Measurements from ENCODE around the gene PLCB1.

Gene PLCB1

GRCh38 chr20:8901237-8902025, 769.4 kb downstream of the PLCB1 start:
- H3K27ac Mint-ChIP-seq = no peak overlapping the region
- no peaks in the 10 kb centered on the region for H3K27me3 Mint-ChIP-seq
- peaks cover 4% of the 10 kb centered on the region for H3K9me3 Mint-ChIP-seq
- no peaks in the 10 kb centered on the region for H3K36me3 Mint-ChIP-seq (ENCODE audit: low read depth)
- no peaks in the 10 kb centered on the region for H3K4me1 Mint-ChIP-seq (ENCODE audit: low read depth)
- no peak overlapping the region for H3K4me3 Mint-ChIP-seq

DNA sequence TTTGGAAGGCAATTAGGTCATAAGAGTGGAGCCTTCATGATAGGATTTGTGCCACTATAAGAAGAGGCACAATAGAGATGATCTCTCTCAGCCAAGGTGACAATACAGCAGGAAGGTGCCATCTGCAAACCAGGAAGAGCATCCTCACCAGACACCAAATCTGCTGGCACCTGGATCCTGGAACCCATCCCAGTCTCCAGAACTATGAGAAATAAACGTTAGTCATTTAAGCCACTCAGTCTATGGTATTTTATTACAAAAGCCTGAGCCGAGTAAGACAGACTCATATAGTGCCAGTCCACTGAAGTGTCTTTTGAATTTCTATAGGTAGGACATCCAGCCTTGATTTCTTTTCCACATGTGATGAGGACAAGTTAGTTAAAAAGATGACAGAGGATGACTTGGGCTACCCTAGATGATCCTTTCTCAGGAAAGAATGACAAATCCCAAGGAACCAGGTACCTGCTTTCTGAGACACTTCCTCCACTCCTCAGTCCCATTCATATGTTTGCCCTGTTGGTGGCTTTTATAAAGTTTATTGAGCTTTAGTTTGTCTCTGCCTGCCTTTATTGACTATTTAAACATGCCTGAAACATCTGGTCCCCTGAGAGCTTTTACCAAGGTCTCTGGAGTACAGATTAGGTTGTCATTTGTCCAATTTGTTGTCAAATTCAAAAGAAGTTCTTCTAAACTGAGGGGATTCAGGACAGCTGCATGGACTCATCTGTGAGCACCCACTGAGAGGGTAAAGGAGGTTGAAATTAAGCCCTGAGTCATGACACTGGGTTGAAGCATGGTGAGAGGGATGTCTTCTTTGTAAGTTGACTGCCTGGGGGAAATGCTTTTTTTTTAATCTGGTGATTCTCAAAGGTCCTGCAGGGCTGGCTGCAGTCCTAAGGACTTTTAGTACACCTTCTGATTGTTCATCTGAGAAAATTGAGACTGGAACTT, 771.9 kb downstream of the PLCB1 start:
- H3K27ac Mint-ChIP-seq = no peak overlapping the region
- H3K4me3 Mint-ChIP-seq = no peak overlapping the region
- H3K36me3 Mint-ChIP-seq (ENCODE audit: low read depth) = no peaks in the 10 kb centered on the region
- peaks cover 4% of the 10 kb centered on the region for H3K9me3 Mint-ChIP-seq
- no peaks in the 10 kb centered on the region for H3K27me3 Mint-ChIP-seq
- no peaks in the 10 kb centered on the region for H3K4me1 Mint-ChIP-seq (ENCODE audit: low read depth)

GRCh38 chr20:8909596-8909995, 777.5 kb downstream of the PLCB1 start:
- Mint-ChIP-seq H3K4me3 (no peak overlapping the region), H3K36me3 (ENCODE audit: low read depth) (no peaks in the 10 kb centered on the region), H3K9me3 (peaks cover 4% of the 10 kb centered on the region), H3K27me3 (no peaks in the 10 kb centered on the region), H3K4me1 (ENCODE audit: low read depth) (no peaks in the 10 kb centered on the region), H3K27ac (no peak overlapping the region)

GRCh38 chr20:8912096-8912495, 780.0 kb downstream of the PLCB1 start:
- Mint-ChIP-seq H3K27ac (no peak overlapping the region), H3K9me3 (peaks cover 21% of the 10 kb centered on the region), H3K4me3 (no peak overlapping the region), H3K4me1 (ENCODE audit: low read depth) (no peaks in the 10 kb centered on the region), H3K36me3 (ENCODE audit: low read depth) (no peaks in the 10 kb centered on the region), H3K27me3 (no peaks in the 10 kb centered on the region)

DNA sequence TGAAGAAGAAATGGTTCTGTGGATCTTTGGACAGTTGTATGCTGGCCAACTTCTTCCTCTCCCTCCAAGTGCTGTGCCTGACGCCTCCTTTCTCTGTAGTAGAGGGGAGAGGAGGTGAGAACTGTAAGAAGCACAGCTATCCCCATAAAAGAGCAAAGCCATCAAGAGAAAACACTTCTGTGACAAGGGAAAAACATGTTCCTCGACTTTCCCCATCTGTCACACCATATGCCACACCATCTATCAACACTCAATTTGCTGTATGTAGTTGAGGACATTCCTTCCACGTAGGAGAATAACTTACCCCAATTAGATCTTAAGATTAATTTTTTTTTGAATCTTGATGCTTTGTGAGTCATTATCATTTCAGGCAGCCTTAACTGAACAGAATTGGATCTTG, 780.7 kb downstream of the PLCB1 start:
- Mint-ChIP-seq H3K4me3 (no peak overlapping the region), H3K9me3 (peaks cover 21% of the 10 kb centered on the region), H3K27ac (no peak overlapping the region), H3K4me1 (ENCODE audit: low read depth) (no peaks in the 10 kb centered on the region), H3K36me3 (ENCODE audit: low read depth) (no peaks in the 10 kb centered on the region), H3K27me3 (no peaks in the 10 kb centered on the region)

DNA sequence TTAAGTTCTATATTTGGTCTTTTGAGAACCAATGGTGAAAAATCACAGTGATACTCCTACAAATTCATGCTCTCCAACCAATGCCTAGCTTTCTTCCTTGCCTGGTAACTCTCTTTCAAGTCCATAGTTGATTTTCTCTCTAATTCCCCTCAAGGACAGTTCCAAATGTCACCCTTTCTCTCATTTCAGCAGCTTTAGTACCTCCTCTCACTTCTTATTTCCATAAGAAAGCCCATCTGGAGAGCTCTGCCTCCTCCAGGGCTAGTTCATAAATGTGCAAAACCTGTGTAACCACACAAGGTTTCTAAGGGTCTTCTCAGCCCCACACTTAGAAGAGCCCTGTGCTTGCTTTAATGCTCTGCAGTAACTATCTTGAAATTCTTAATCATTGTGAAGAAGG, 781.4 kb downstream of the PLCB1 start:
- H3K9me3 Mint-ChIP-seq = peaks cover 17% of the 10 kb centered on the region
- no peaks in the 10 kb centered on the region for H3K4me1 Mint-ChIP-seq (ENCODE audit: low read depth)
- H3K27ac Mint-ChIP-seq = no peak overlapping the region
- no peaks in the 10 kb centered on the region for H3K27me3 Mint-ChIP-seq
- H3K36me3 Mint-ChIP-seq (ENCODE audit: low read depth) = no peaks in the 10 kb centered on the region
- H3K4me3 Mint-ChIP-seq = no peak overlapping the region

DNA sequence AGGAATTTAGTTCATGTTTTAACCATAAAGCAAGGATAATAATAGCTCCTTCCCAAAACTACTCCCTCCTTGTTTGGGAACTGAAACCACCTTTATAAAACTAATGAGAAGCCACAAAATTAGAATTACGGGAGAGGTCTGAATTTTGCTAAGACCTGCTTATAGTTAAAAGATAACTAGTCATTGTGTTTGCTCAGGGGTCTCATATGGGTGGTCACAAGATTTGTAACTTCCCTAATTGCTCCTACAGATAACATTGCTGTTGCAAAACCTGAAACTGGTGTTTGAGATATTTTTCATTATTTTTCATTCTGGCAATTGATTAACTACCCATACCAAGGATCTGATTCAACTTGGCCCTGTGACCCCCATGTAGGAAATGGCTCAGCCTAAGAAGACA, 782.4 kb downstream of the PLCB1 start:
- no peaks in the 10 kb centered on the region for H3K27me3 Mint-ChIP-seq

DNA sequence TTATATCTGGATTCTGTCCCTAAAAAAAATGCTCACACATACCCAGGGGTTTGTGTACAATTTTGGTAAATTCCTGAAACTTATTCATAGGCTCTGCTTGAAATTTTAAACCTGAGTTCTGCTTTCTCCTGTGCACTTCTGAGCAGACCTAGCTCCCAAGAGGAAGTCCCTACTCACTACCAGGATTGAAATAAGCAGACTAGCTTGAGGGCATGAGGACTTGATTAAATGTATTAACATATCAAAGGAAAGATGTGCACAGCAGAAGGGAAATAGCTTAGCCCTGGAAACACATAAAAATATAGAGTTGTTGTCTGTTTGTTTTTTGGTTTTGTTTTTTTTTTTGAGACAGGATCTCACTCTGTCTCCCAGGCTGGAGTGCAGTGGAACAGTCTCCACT, 785.0 kb downstream of the PLCB1 start:
- peaks cover 18% of the 10 kb centered on the region for H3K9me3 Mint-ChIP-seq
- no peak overlapping the region for H3K27ac Mint-ChIP-seq
- no peaks in the 10 kb centered on the region for H3K36me3 Mint-ChIP-seq (ENCODE audit: low read depth)
- no peaks in the 10 kb centered on the region for H3K27me3 Mint-ChIP-seq
- no peaks in the 10 kb centered on the region for H3K4me1 Mint-ChIP-seq (ENCODE audit: low read depth)
- H3K4me3 Mint-ChIP-seq = no peak overlapping the region

More for the DNA sequence above, 782.4 kb downstream of the PLCB1 start:
- Mint-ChIP-seq H3K4me3 (no peak overlapping the region), H3K36me3 (ENCODE audit: low read depth) (no peaks in the 10 kb centered on the region), H3K9me3 (peaks cover 17% of the 10 kb centered on the region), H3K27ac (no peak overlapping the region), H3K4me1 (ENCODE audit: low read depth) (no peaks in the 10 kb centered on the region)

- H3K36me3 Mint-ChIP-seq (ENCODE audit: low read depth) = no peaks in the 10 kb centered on the region
- no peaks in the 10 kb centered on the region for H3K4me1 Mint-ChIP-seq (ENCODE audit: low read depth)
- no peak overlapping the region for H3K4me3 Mint-ChIP-seq
- peaks cover 21% of the 10 kb centered on the region for H3K9me3 Mint-ChIP-seq
- H3K27ac Mint-ChIP-seq = no peak overlapping the region
- no peaks in the 10 kb centered on the region for H3K27me3 Mint-ChIP-seq
Measured at GRCh38 chr20:8918145-8918544, 786.1 kb downstream of the PLCB1 start.

DNA sequence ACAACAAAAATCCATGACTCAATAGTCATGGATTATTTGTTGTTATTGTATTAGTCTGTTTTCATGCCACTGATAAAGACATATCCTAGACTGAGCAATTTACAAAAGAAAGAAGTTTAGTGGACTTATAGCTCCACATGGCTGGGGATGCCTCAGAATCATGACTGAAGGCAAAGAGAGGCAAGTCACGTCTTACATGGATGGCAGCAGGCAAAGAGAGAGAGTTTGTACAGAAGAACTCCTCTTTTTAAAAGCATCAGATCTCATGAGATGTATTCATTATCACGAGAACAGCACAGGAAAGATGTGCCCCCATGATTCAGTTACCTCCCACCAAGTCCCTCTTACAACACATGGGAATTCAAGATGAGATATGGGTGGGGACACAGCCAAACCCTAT, 792.5 kb downstream of the PLCB1 start:
- H3K4me1 Mint-ChIP-seq (ENCODE audit: low read depth) = no peaks in the 10 kb centered on the region
- no peak overlapping the region for H3K4me3 Mint-ChIP-seq
- no peaks in the 10 kb centered on the region for H3K36me3 Mint-ChIP-seq (ENCODE audit: low read depth)
- peaks cover 4% of the 10 kb centered on the region for H3K9me3 Mint-ChIP-seq
- H3K27me3 Mint-ChIP-seq = no peaks in the 10 kb centered on the region
- no peak overlapping the region for H3K27ac Mint-ChIP-seq

- no peaks in the 10 kb centered on the region for H3K27me3 Mint-ChIP-seq
- H3K36me3 Mint-ChIP-seq (ENCODE audit: low read depth) = no peaks in the 10 kb centered on the region
- no peak overlapping the region for H3K4me3 Mint-ChIP-seq
- H3K27ac Mint-ChIP-seq = no peak overlapping the region
- peaks cover 4% of the 10 kb centered on the region for H3K9me3 Mint-ChIP-seq
- H3K4me1 Mint-ChIP-seq (ENCODE audit: low read depth) = no peaks in the 10 kb centered on the region
Measured at GRCh38 chr20:8930726-8931125, 798.7 kb downstream of the PLCB1 start.

DNA sequence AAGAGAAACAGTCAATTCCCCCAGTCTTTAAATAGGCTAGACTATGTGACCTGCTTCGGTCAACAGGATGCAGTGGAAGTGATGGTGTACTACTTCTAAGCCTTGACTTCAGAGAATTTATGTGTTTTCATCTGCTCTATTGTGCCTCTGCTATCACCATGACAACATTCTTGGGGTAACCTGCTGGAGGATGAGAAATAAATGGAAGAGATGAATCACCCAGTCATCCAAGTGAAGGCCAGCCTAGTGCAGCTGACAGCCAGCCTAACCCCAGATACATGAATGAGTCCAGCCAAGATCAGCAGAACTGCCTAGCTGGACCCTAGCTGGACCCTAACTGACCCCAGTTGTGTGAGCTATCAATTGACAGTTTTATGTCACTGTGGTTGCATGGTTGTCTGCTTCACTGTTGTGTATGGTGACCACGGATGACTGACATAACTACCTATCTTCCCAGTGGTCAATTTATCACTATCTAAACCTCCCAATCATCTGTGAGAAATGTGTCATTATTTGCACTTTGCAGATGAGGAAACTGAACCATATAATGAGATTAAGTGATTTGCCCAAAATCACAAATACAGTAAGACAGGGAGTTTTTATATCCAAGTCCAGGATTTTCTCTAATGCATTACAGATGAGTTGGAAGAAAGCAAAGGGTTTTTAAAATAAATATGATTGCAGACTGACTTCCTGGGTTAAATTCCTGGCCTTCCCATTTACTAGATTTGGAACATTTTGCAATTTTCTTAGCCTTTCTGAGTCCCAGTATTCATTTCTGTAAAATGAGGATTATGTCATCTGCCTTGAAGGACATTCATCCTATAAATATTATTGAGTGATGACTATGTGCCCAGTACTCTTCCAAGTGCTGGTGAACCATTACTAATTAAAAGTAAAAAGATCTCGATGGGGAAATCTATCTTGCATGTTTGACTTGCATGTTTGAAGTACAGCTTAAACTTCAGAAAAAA, 800.4 kb downstream of the PLCB1 start:
- no peaks in the 10 kb centered on the region for H3K4me1 Mint-ChIP-seq (ENCODE audit: low read depth)
- no peak overlapping the region for H3K27ac Mint-ChIP-seq
- H3K36me3 Mint-ChIP-seq (ENCODE audit: low read depth) = no peaks in the 10 kb centered on the region
- H3K9me3 Mint-ChIP-seq = peaks cover 8% of the 10 kb centered on the region
- no peaks in the 10 kb centered on the region for H3K27me3 Mint-ChIP-seq
- no peak overlapping the region for H3K4me3 Mint-ChIP-seq

GRCh38 chr20:8933381-8933807, 801.3 kb downstream of the PLCB1 start:
- Mint-ChIP-seq H3K9me3 (peaks cover 8% of the 10 kb centered on the region), H3K27me3 (no peaks in the 10 kb centered on the region), H3K4me3 (no peak overlapping the region), H3K36me3 (ENCODE audit: low read depth) (no peaks in the 10 kb centered on the region), H3K27ac (no peak overlapping the region), H3K4me1 (ENCODE audit: low read depth) (no peaks in the 10 kb centered on the region)

DNA sequence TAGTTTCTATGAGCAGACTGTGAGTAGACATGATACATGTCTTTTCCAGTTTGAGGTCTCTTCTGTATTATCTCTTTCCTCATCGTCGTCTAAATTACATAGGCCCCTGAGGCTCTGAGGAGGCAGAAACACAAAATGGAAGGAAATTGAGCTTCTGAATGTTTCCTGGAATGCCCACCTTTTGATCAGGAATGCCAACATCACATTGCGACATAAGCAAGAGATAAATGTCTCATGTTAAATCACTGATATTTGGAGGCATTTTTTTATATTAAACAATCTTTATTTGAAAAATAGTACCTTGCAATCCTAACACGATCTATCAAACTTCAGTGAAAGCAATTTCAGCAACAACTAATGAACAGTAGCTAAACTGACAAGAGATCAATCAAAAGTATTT, 802.3 kb downstream of the PLCB1 start:
- no peaks in the 10 kb centered on the region for H3K36me3 Mint-ChIP-seq (ENCODE audit: low read depth)
- no peak overlapping the region for H3K27ac Mint-ChIP-seq
- no peaks in the 10 kb centered on the region for H3K27me3 Mint-ChIP-seq
- peaks cover 8% of the 10 kb centered on the region for H3K9me3 Mint-ChIP-seq
- H3K4me3 Mint-ChIP-seq = no peak overlapping the region
- no peaks in the 10 kb centered on the region for H3K4me1 Mint-ChIP-seq (ENCODE audit: low read depth)

Data from stimulated activated naive CD8-positive, alpha-beta T cell treated with anti-CD3 and anti-CD28 coated beads, Interleukin-15, Interleukin-2, amounts not matched to agents 100 ng/mL and 50 ng/mL, for 24 hours (primary cell).